HepG2 (cell line): ENCODE data around the gene DDX54. TPM values are rescaled to one million over a fixed set of nuclear protein-coding genes. Genes with fewer than 3 reads are reported as not detected.
A peak's percentile ranks its signal among the peaks of the same experiment; 100 is the strongest.

ENCODE experiments used
- ATAC-seq: fragments of 200-7000 bp; cut with Tn5 transposase; 3 replicates; pipeline ENCODE4 v1.9.1; 2020; ENCODE audit warnings: mild to moderate bottlenecking, moderate library complexity
- BruUV-seq: library from RNA; stranded (reverse); fragments of 400-500 nt; replicated peaks from 2 replicates; lab custom pipeline; 2021; lab: Mats Ljungman, UMichigan
- CTCF ChIA-PET: fragments of 300-600 bp; formaldehyde crosslinking; extraction: SDS; loops from one replicate; lab custom pipeline; 2021; ENCODE audit warnings: low total read pairs, inconsistent platforms, low intra/inter-chr PET ratio; lab: Yijun Ruan, JAX
- POLR2A ChIA-PET: fragments of 350-600 bp; sonication (Branson Sonifier 250); formaldehyde crosslinking; loops from one replicate; lab custom pipeline; 2020; ENCODE audit warnings: antibody characterized with exemption, inconsistent platforms; lab: Yijun Ruan, JAX
- DNase-seq: peaks from one replicate; pipeline ENCODE4 v3.0.0-alpha.2; 2015; ENCODE audit warnings: low spot score
- FAIRE-seq: peaks from 3 replicates; lab custom pipeline; 2011; peaks lifted over from hg19 to GRCh38; lab: Jason Lieb, UNC
- H2AFZ ChIP-seq: one replicate; pipeline ENCODE4 v1.6.1; 2011; ENCODE audit warnings: low read length, inconsistent platforms
- H3K27ac ChIP-seq: fragments of 300-600 bp; 3 replicates; pipeline ENCODE4 v1.8.0; 2011; ENCODE audit warnings: mixed run types, mild to moderate bottlenecking, mixed read lengths, low read length, inconsistent platforms; ENCODE audit not compliant: insufficient read depth; ENCODE audit errors: extremely low read length
- H3K27me3 ChIP-seq, 2 experiments: fragments of 200-600 bp in 1 of 2; 2 replicates in 1 of 2; 3 replicates in 1 of 2; pipeline versions ENCODE4 v1.6.0 to v1.8.0; 2011; ENCODE audit warnings: low read length in 2 of 2, mild to moderate bottlenecking in 2 of 2, moderate library complexity in 2 of 2, inconsistent platforms in 1 of 2; ENCODE audit not compliant: insufficient read depth in 2 of 2, control insufficient read depth in 1 of 2
- H3K36me3 ChIP-seq, 2 experiments: fragments of 200-600 bp in 1 of 2; replicated peaks in 1 of 2; 2 replicates in 1 of 2; 3 replicates in 1 of 2; pipeline versions ENCODE4 v1.5.1 to v1.8.0; 2011; ENCODE audit warnings: low read length in 2 of 2, inconsistent platforms in 1 of 2; ENCODE audit not compliant: insufficient read depth in 2 of 2, control insufficient read depth in 1 of 2
- H3K4me1 ChIP-seq: 2 replicates; pipeline ENCODE4 v1.5.1; 2012; ENCODE audit warnings: low read length, inconsistent platforms; ENCODE audit not compliant: insufficient read depth
- H3K4me2 ChIP-seq: 2 replicates; pipeline ENCODE4 v1.6.0; 2011; ENCODE audit warnings: low read depth, low read length, inconsistent platforms
- H3K4me3 ChIP-seq, 3 experiments: fragments of 200-600 bp in 1 of 3; sonication (generic), shearing (Covaris generic) in 1 of 3; replicated peaks in 1 of 3; 2 replicates each; pipeline ENCODE4 v1.5.1; 2011 to 2016; ENCODE audit warnings: low read length in 3 of 3, inconsistent platforms in 2 of 3, low read depth in 2 of 3, mild to moderate bottlenecking in 2 of 3, control low read depth in 1 of 3, mixed read lengths in 1 of 3; ENCODE audit not compliant: insufficient read depth in 1 of 3
- H3K79me2 ChIP-seq: one replicate; pipeline ENCODE4 v1.6.1; 2011; ENCODE audit warnings: low read length, inconsistent platforms; ENCODE audit not compliant: insufficient read depth
- H3K9ac ChIP-seq: 2 replicates; pipeline ENCODE4 v1.6.0; 2011; ENCODE audit warnings: mild to moderate bottlenecking, low read depth, low read length, inconsistent platforms; ENCODE audit not compliant: insufficient read depth
- H3K9me3 ChIP-seq: 2 replicates; pipeline ENCODE4 v1.5.1; 2012; ENCODE audit warnings: mild to moderate bottlenecking, low read length
- H4K20me1 ChIP-seq: 2 replicates; pipeline ENCODE4 v1.6.0; 2011; ENCODE audit warnings: inconsistent platforms, mild to moderate bottlenecking, low read length, moderate library complexity; ENCODE audit not compliant: insufficient read depth
- ARHGAP35 ChIP-seq: sonication (generic); formaldehyde crosslinking; IDR thresholded peaks from 2 replicates; pipeline ENCODE4 v1.9.0; 2022; ENCODE audit warnings: mild to moderate bottlenecking, inconsistent platforms, moderate library complexity, missing genetic modification reagents, borderline replicate concordance
- ARID2 ChIP-seq: sonication (generic); formaldehyde crosslinking; IDR thresholded peaks from 2 replicates; pipeline ENCODE4 v1.8.1; 2022; ENCODE audit warnings: mild to moderate bottlenecking, missing genetic modification reagents, borderline replicate concordance
- CHD4 ChIP-seq: fragments of 200-600 bp; sonication (generic); IDR thresholded peaks from 2 replicates; pipeline ENCODE4 v1.7.0; 2017; ENCODE audit warnings: mild to moderate bottlenecking, low read length, borderline replicate concordance
- CREBL2 ChIP-seq: sonication (generic); formaldehyde crosslinking; IDR thresholded peaks from 2 replicates; pipeline ENCODE4 v1.8.1; 2023; ENCODE audit warnings: missing genetic modification reagents, mild to moderate bottlenecking, borderline replicate concordance
- GABPB1 ChIP-seq: IDR thresholded peaks from 2 replicates; pipeline ENCODE4 v1.6.1; 2016; ENCODE audit warnings: mild to moderate bottlenecking, missing genetic modification reagents, moderate library complexity, missing compliant biosample characterization
- HDAC2 ChIP-seq: sonication (generic); formaldehyde crosslinking; IDR thresholded peaks from 2 replicates; pipeline ENCODE4 v1.4.0; 2020; ENCODE audit warnings: missing genetic modification reagents
- HINFP ChIP-seq: sonication (generic); formaldehyde crosslinking; IDR thresholded peaks from 2 replicates; pipeline ENCODE4 v1.4.0; 2020; ENCODE audit warnings: low read depth, mild to moderate bottlenecking, missing genetic modification reagents
- HOXA3 ChIP-seq: sonication (generic); formaldehyde crosslinking; IDR thresholded peaks from 2 replicates; pipeline ENCODE4 v1.5.0; 2020; ENCODE audit warnings: missing genetic modification reagents
- ISL2 ChIP-seq: sonication (generic); formaldehyde crosslinking; IDR thresholded peaks from 2 replicates; pipeline ENCODE4 v1.5.0; 2020; ENCODE audit warnings: missing genetic modification reagents
- MAX ChIP-seq: IDR thresholded peaks from 2 replicates; pipeline ENCODE4 v1.6.1; 2012; ENCODE audit warnings: inconsistent platforms
- NFYB ChIP-seq: sonication (generic); formaldehyde crosslinking; IDR thresholded peaks from 2 replicates; pipeline ENCODE4 v1.4.0; 2020; ENCODE audit warnings: missing genetic modification reagents
- TBX3 ChIP-seq: fragments of 450-650 bp; IDR thresholded peaks from 2 replicates; pipeline ENCODE4 v1.6.1; 2017; ENCODE audit warnings: antibody characterized with exemption, mild to moderate bottlenecking, inconsistent platforms, borderline replicate concordance
- TMF1 ChIP-seq: sonication (generic); formaldehyde crosslinking; IDR thresholded peaks from 2 replicates; pipeline ENCODE4 v1.8.1; 2022; ENCODE audit warnings: low read depth, missing genetic modification reagents
- ZBTB49 ChIP-seq: sonication (generic); formaldehyde crosslinking; IDR thresholded peaks from 2 replicates; pipeline ENCODE4 v1.4.0; 2020; ENCODE audit warnings: missing genetic modification reagents, borderline replicate concordance
- ZFP36 ChIP-seq: fragments of 150-350 bp; IDR thresholded peaks from 2 replicates; pipeline ENCODE4 v1.6.1; 2018; ENCODE audit warnings: borderline replicate concordance, low read length, low read depth; ENCODE audit not compliant: partially characterized antibody
- ZMYM2 ChIP-seq: sonication (generic); formaldehyde crosslinking; IDR thresholded peaks from 2 replicates; pipeline ENCODE4 v1.8.0; 2022; ENCODE audit warnings: mild to moderate bottlenecking, missing genetic modification reagents
- ZNF276 ChIP-seq: sonication (generic); formaldehyde crosslinking; IDR thresholded peaks from 2 replicates; pipeline ENCODE4 v1.4.0; 2020; ENCODE audit warnings: mild to moderate bottlenecking, low read depth, missing genetic modification reagents
- ZNF629 ChIP-seq: sonication (generic); formaldehyde crosslinking; conservative IDR thresholded peaks from 2 replicates; pipeline ENCODE4 v1.5.0; 2020; ENCODE audit warnings: missing genetic modification reagents
- WGBS: methylation state at CpG from one replicate; pipeline ENCODE4 v1.1.6; 2017; ENCODE audit warnings: low lambda C conversion rate; 5-methylcytosine and 5-hydroxymethylcytosine counted together
- in situ Hi-C: cut with HindIII; loops from 2 replicates; pipeline ENCODE4 v1.10.0; 2017; ENCODE audit warnings: low pct_unique_long_range_greater_than_20kb; ENCODE audit not compliant: extremely low pct_ligation_motif_present
- intact Hi-C: fragments of 100-400 bp; cut with micrococcal nuclease; formaldehyde crosslinking; loops from one replicate; pipeline ENCODE4 v1.10.0; 2022; ENCODE audit not compliant: unreplicated experiment
- polyA plus RNA-seq, 8 experiments: library from polyadenylated mRNA; depleted of rRNA in 3 of 8; stranded (reverse) in 7 of 8; unstranded in 1 of 8; fragments of >200 nt; fragmentation: Illumina TruSeq in 4 of 8; extraction: Trizol in 4 of 8; gene quantifications; 2 replicates each; pipeline versions ENCODE4 v1.2.1 to v1.2.3, GENCODE V29; 2011 to 2016; ENCODE audit warnings: low read depth in 4 of 8, missing spikeins in 1 of 8, mixed read lengths in 1 of 8; ENCODE audit not compliant: insufficient read depth in 1 of 8
- total RNA-seq, 5 experiments: library from RNA; depleted of rRNA; stranded (reverse); fragments of >200 nt; fragmentation: Illumina TruSeq; extraction: Trizol; gene quantifications; 2 replicates each; pipeline ENCODE4 v1.2.3, GENCODE V29; 2016; ENCODE audit warnings: low read depth in 1 of 5

Gene DDX54
- total and polyA plus RNA-seq, 2 of the 13 experiments (the other 11 are each of a cell fraction or from before 2014, with no cell fraction given), result 59.7 to 61.1 TPM

- TF ChIP-seq HINFP (no peak), ZNF629 (CRISPR knock-in tag) (peak; percentile 99), HDAC2 (no peak; the same call in 1 of the 2 replicates), HOXA3 (CRISPR knock-in tag) (no peak), ZNF276 (CRISPR knock-in tag) (no peak), ARID2 (CRISPR knock-in tag) (0 out of 2 replicates have a peak, but pooled peaks have one; percentile 65), ZMYM2 (CRISPR knock-in tag) (peak; percentile 37; the same call in 1 of the 2 replicates), TBX3 (peak; percentile 21; the same call in 1 of the 2 replicates), CHD4 (peak; percentile 94)
These were observed 721 bp upstream of the DDX54 start (continued) for GRCh38 chr12:113186033-113186365.

GRCh38 chr12:113184900-113185179, 438 bp downstream of the DDX54 start:
- Histone ChIP-seq H3K36me3 (peaks cover 11 to 28% of the 10 kb centered on the region in 2 experiments; a peak in 4 of 5 replicates), H3K9ac (peak overlapping the region; percentile 98), H3K4me2 (peak overlapping the region; percentile 80), H3K27ac (peak overlapping the region; percentile 93), H4K20me1 (no peaks in the 10 kb centered on the region; the same call in 1 of the 2 replicates), H3K27me3 (no peaks in the 10 kb centered on the region), H3K79me2 (peaks cover 50% of the 10 kb centered on the region), H3K4me1 (peaks cover 34% of the 10 kb centered on the region), H2AFZ (no peak overlapping the region), H3K9me3 (no peaks in the 10 kb centered on the region), H3K4me3 (peak overlapping the region; percentile 70 to 96 (median 86))
- POLR2A ChIA-PET, result interaction anchor here (0.7 to 2.5 kb wide), 16 partner anchors 9 to 150 kb away, joined by 3 to 14 read pairs (median 5); partner anchors contain the start of genes CFAP73, SLC8B1 and TPCN1
- 0% methylated on average over 3 of the region's 20 CpGs for WGBS
- ATAC-seq (peak; percentile 88), DNase-seq (peak; percentile 84), FAIRE-seq (peak; percentile 63)
- in situ Hi-C loops, result no loop called here
- intact Hi-C loops, result loop anchor here (1.0 kb wide), 1 partner anchor 36 kb away; the partner anchor contains the start of gene TPCN1
- TSS peak; percentile 73 for BruUV-seq
- CTCF ChIA-PET, result no interaction called here
- TF ChIP-seq GABPB1 (CRISPR knock-in tag) (peak; percentile 86; the same call in 1 of the 2 replicates), ZFP36 (no peak), ISL2 (no peak), NFYB (CRISPR knock-in tag) (peak; percentile 94), ZBTB49 (no peak), CREBL2 (CRISPR knock-in tag) (no peak), MAX (0 out of 2 replicates have a peak, but pooled peaks have one; percentile 75), TMF1 (CRISPR knock-in tag) (no peak), ARHGAP35 (CRISPR knock-in tag) (no peak)
